A673 (cell line): ENCODE results near the gene ZNF831. TPM values are rescaled to one million over a fixed set of nuclear protein-coding genes. Genes with fewer than 3 reads are reported as not detected.

ENCODE experiments used
- BruUV-seq: library from RNA; stranded (reverse); fragments of 400-500 nt; replicated peaks from 2 replicates; lab custom pipeline; 2021; lab: Mats Ljungman, UMichigan
- CTCF ChIA-PET: fragments of 300-600 bp; sonication (Branson Sonifier 250); formaldehyde crosslinking; loops from one replicate; lab custom pipeline; 2022; ENCODE audit warnings: antibody characterized with exemption; lab: Charles Lee
- POLR2A ChIA-PET: fragments of 300-600 bp; sonication (Branson Sonifier 250); formaldehyde crosslinking; loops from one replicate; lab custom pipeline; 2022; ENCODE audit warnings: antibody characterized with exemption; ENCODE audit not compliant: low non-redundant PET; lab: Charles Lee
- DNase-seq: peaks from one replicate; pipeline ENCODE4 v3.0.0-alpha.2; 2015; ENCODE audit warnings: low spot score
- H3K27ac ChIP-seq: fragments of 200-600 bp; sonication (generic); 2 replicates; pipeline ENCODE4 v1.5.1; 2016; ENCODE audit warnings: mixed run types, low read depth, mild to moderate bottlenecking, mixed read lengths, antibody characterized with exemption, low read length; ENCODE audit not compliant: poor library complexity, severe bottlenecking
- H3K27me3 ChIP-seq: fragments of 200-600 bp; sonication (generic); replicated peaks from 2 replicates; pipeline ENCODE4 v1.6.1; 2017; ENCODE audit warnings: mixed run types, low read depth, mild to moderate bottlenecking, mixed read lengths, antibody characterized with exemption, low read length; ENCODE audit not compliant: insufficient read depth, poor library complexity
- H3K36me3 ChIP-seq: fragments of 200-600 bp; sonication (generic); 2 replicates; pipeline ENCODE4 v1.6.1; 2016; ENCODE audit warnings: mixed run types, mild to moderate bottlenecking, mixed read lengths, antibody characterized with exemption, low read length; ENCODE audit not compliant: insufficient read depth, poor library complexity, severe bottlenecking
- H3K4me1 ChIP-seq: fragments of 200-600 bp; sonication (generic); 2 replicates; pipeline ENCODE4 v1.6.1; 2017; ENCODE audit warnings: mixed run types, mild to moderate bottlenecking, mixed read lengths, antibody characterized with exemption, low read length; ENCODE audit not compliant: insufficient read depth, poor library complexity, severe bottlenecking
- H3K4me3 ChIP-seq: fragments of 200-600 bp; sonication (generic); 2 replicates; pipeline ENCODE4 v1.5.1; 2016; ENCODE audit warnings: low read depth, mixed run types, mild to moderate bottlenecking, mixed read lengths, low read length; ENCODE audit not compliant: poor library complexity, severe bottlenecking
- H3K9me3 ChIP-seq: fragments of 200-600 bp; sonication (generic); 2 replicates; pipeline ENCODE4 v1.6.1; 2016; ENCODE audit warnings: mixed run types, low read depth, mild to moderate bottlenecking, mixed read lengths, antibody characterized with exemption, low read length; ENCODE audit not compliant: poor library complexity, severe bottlenecking
- CTCF ChIP-seq: fragments of 300-800, 200-600 bp; sonication (generic); conservative IDR thresholded peaks from 2 replicates; pipeline ENCODE4 v1.5.1; 2017; ENCODE audit warnings: low read depth, mild to moderate bottlenecking, antibody characterized with exemption, low read length, moderate library complexity, mixed read lengths
- EZH2 ChIP-seq: fragments of 200-600 bp; sonication (generic); IDR thresholded peaks from 2 replicates; pipeline ENCODE4 v1.6.1; 2017; ENCODE audit warnings: borderline replicate concordance, low read depth, mild to moderate bottlenecking, mixed read lengths, antibody characterized with exemption, low read length; ENCODE audit not compliant: poor library complexity, severe bottlenecking
- intact Hi-C: fragments of 100-400 bp; cut with micrococcal nuclease; formaldehyde crosslinking; loops from one replicate; pipeline ENCODE4 v1.10.0; 2022; ENCODE audit not compliant: unreplicated experiment
- total RNA-seq: library from RNA; stranded (reverse); gene quantifications from 2 replicates; pipeline ENCODE4 v1.2.3, GENCODE V29; 2021

ZNF831 gene
- total RNA-seq, 1 experiment from 2014 or later = not detected

DNA sequence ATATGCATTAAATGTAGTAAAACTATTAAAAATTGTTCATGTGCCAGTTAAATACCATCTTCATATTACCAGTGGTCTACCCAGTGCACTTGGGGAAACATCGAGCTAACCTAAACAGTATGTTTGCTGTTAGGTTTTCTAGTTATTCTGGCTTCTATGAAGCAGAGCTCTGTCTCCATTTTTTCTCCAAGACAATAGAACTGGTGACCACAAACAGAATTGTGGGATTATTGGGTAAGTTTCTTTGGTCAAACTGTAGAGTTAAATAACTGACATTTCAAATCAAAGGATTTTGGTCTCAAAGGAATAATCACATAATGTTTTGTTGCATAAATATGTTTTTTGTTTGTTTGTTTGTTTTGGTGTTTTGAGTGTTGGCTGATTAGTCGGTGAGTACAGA lies 96.3 kb downstream of the ZNF831 start:
- BruUV-seq = no TSS peak
- H3K4me3 ChIP-seq = no peak overlapping the region
- CTCF ChIA-PET = no interaction called here
- H3K9me3 ChIP-seq = no peaks in the 10 kb centered on the region
- H3K27me3 ChIP-seq = peaks cover 96% of the 10 kb centered on the region
- intact Hi-C loops = no loop called here
- POLR2A ChIA-PET = no interaction called here
- no peak for DNase-seq
- TF ChIP-seq CTCF (no peak), EZH2 (no peak)
- no peaks in the 10 kb centered on the region for H3K36me3 ChIP-seq
- no peak overlapping the region for H3K27ac ChIP-seq
- no peaks in the 10 kb centered on the region for H3K4me1 ChIP-seq

GRCh38 chr20:59265298-59265697 lies 101.7 kb downstream of the ZNF831 start:
- ChIA-PET CTCF (no interaction called here), POLR2A (no interaction called here)
- DNase-seq = no peak
- Histone ChIP-seq H3K4me1 (no peaks in the 10 kb centered on the region), H3K36me3 (no peaks in the 10 kb centered on the region), H3K9me3 (no peaks in the 10 kb centered on the region), H3K27me3 (peaks cover 91% of the 10 kb centered on the region), H3K27ac (no peak overlapping the region), H3K4me3 (no peak overlapping the region)
- intact Hi-C loops = no loop called here
- BruUV-seq = no TSS peak
- no peak for TF ChIP-seq EZH2
- TF ChIP-seq CTCF = no peak

DNA sequence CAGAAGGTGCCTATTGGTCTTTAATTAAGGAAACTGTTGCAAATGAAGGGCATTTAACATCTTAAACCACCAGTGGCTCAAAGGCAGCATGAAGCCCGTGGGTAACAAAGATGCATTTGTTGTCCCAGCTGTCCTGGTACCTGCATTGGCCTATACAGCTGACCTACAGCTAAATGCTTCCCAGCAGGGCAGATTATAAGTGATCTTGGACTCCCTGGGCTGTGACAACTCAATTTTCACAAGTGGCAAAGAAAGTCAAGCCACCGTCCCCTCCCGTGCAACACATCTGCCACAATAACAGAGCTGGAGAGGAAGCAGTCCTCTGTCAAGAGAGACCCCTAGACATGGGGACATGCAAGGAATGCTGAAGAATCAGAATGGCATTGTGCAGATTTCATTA lies 105.2 kb downstream of the ZNF831 start:
- Histone ChIP-seq H3K4me3 (no peak overlapping the region), H3K27ac (no peak overlapping the region), H3K27me3 (peaks cover 92% of the 10 kb centered on the region), H3K9me3 (no peaks in the 10 kb centered on the region), H3K36me3 (no peaks in the 10 kb centered on the region), H3K4me1 (no peaks in the 10 kb centered on the region)
- DNase-seq = no peak
- ChIA-PET CTCF (no interaction called here), POLR2A (interaction anchor here (0.6 kb wide), 1 partner anchor 1271 kb away, joined by 3 read pairs; no protein-coding TSS in a partner anchor)
- BruUV-seq = no TSS peak
- intact Hi-C loops = no loop called here
- TF ChIP-seq EZH2 = no peak
- no peak for TF ChIP-seq CTCF
